Femur (tissue), 1 donor: ENCODE measurements around the gene ATOH8.
"Not testable (repeated sequence)": the region's sequence is repeated elsewhere in the genome, so short reads cannot be mapped to it uniquely, and the experiment has no call there.

Source experiments
- DNase-seq: peaks from one replicate; pipeline ENCODE4 v3.0.0-alpha.2; 2017

ATOH8 gene

GRCh38 chr2:85753525-85754312 lies at the start of gene ATOH8:
Gene ATOH8 (plus strand): TSS chr2:85753991. CDS start chr2:85754190, 199 bp downstream.
- peak; percentile 82 for DNase-seq

GRCh38 chr2:85704038-85704437 lies 49.8 kb upstream of the ATOH8 start:
- DNase-seq = no peak

- no peak for DNase-seq
Observed at GRCh38 chr2:85704800-85705679, 48.8 kb upstream of the ATOH8 start.

GRCh38 chr2:85705680-85706039 lies 48.1 kb upstream of the ATOH8 start:
- DNase-seq = no peak

GRCh38 chr2:85706063-85706462 lies 47.7 kb upstream of the ATOH8 start:
- DNase-seq = no peak

GRCh38 chr2:85706599-85707296 lies 47.0 kb upstream of the ATOH8 start:
- DNase-seq = peak; percentile 26

- DNase-seq = peak; percentile 56
Observed at GRCh38 chr2:85707304-85707703, 46.5 kb upstream of the ATOH8 start.

GRCh38 chr2:85708641-85709040 lies 45.1 kb upstream of the ATOH8 start:
- no peak for DNase-seq

- DNase-seq = no peak
Observed at GRCh38 chr2:85709401-85709811, 44.4 kb upstream of the ATOH8 start.

- DNase-seq = peak; percentile 33
Observed at GRCh38 chr2:85710687-85711577, 42.9 kb upstream of the ATOH8 start.

GRCh38 chr2:85711578-85712060 lies 42.2 kb upstream of the ATOH8 start:
- no peak for DNase-seq

GRCh38 chr2:85712336-85712735 lies 41.5 kb upstream of the ATOH8 start:
- DNase-seq = peak; percentile 23

GRCh38 chr2:85712849-85713612 lies 40.8 kb upstream of the ATOH8 start:
- DNase-seq = peak; percentile 24

- DNase-seq = no peak
Observed at GRCh38 chr2:85713836-85714235, 40.0 kb upstream of the ATOH8 start.

GRCh38 chr2:85714421-85714820 lies 39.4 kb upstream of the ATOH8 start:
- DNase-seq = not testable (repeated sequence)

GRCh38 chr2:85714841-85715240 lies 39.0 kb upstream of the ATOH8 start:
- no peak for DNase-seq

- DNase-seq = no peak
Observed at GRCh38 chr2:85716346-85716914, 37.4 kb upstream of the ATOH8 start.

GRCh38 chr2:85717308-85718008 lies 36.3 kb upstream of the ATOH8 start:
- DNase-seq = no peak

- DNase-seq = no peak
Observed at GRCh38 chr2:85718009-85718391, 35.8 kb upstream of the ATOH8 start.

GRCh38 chr2:85718885-85719492 lies 34.8 kb upstream of the ATOH8 start:
- DNase-seq = no peak
